OCI-LY3 (cell line): ENCODE measurements around the gene ASMTL.
"Not testable (repeated sequence)": the region's sequence is repeated elsewhere in the genome, so short reads cannot be mapped to it uniquely, and the experiment has no call there.

Experiments used
- H2AFZ ChIP-seq: fragments of 200-600, 300-600 bp; shearing (Covaris generic); 2 replicates; pipeline ENCODE4 v1.6.0; 2014; ENCODE audit warnings: antibody characterized with exemption, low read depth, low read length
- H3K27ac ChIP-seq: fragments of 200-600, 300-600 bp; sonication (generic); 2 replicates; pipeline ENCODE4 v1.5.1; 2014; ENCODE audit warnings: mild to moderate bottlenecking, low read length, moderate library complexity, mixed read lengths
- H3K27me3 ChIP-seq: fragments of 200-600, 300-600 bp; sonication (generic); 2 replicates; pipeline ENCODE4 v1.6.1; 2014; ENCODE audit warnings: low read depth, low read length, mixed read lengths
- H3K36me3 ChIP-seq: fragments of 200-600, 300-600 bp; sonication (generic); replicated peaks from 2 replicates; pipeline ENCODE3; 2014; ENCODE audit warnings: low read depth, low read length, mixed read lengths
- H3K4me1 ChIP-seq: fragments of 300-600, 200-600 bp; sonication (generic); 2 replicates; pipeline ENCODE4 v1.6.1; 2014; ENCODE audit warnings: low read length, mixed read lengths
- H3K4me2 ChIP-seq: fragments of 200-600, 300-600 bp; sonication (generic); 2 replicates; pipeline ENCODE4 v1.6.1; 2014; ENCODE audit warnings: low read length, mixed read lengths
- H3K4me3 ChIP-seq: fragments of 300-600, 200-600 bp; sonication (generic); 2 replicates; pipeline ENCODE4 v1.5.1; 2014; ENCODE audit warnings: antibody characterized with exemption, mild to moderate bottlenecking, low read length, moderate library complexity
- H3K79me2 ChIP-seq: fragments of 300-600, 200-600 bp; shearing (Covaris generic); 2 replicates; pipeline ENCODE4 v1.6.1; 2014; ENCODE audit warnings: mild to moderate bottlenecking, low read length, mixed read lengths
- H3K9ac ChIP-seq: fragments of 300-600, 200-600 bp; shearing (Covaris generic); 2 replicates; pipeline ENCODE4 v1.6.0; 2014; ENCODE audit warnings: mild to moderate bottlenecking, low read length, moderate library complexity
- H3K9me3 ChIP-seq: fragments of 200-600, 300-600 bp; shearing (Covaris generic); 2 replicates; pipeline ENCODE4 v1.6.1; 2014; ENCODE audit warnings: low read length, mixed read lengths; ENCODE audit not compliant: insufficient read depth
- H4K20me1 ChIP-seq: fragments of 200-600, 300-600 bp; sonication (generic); 2 replicates; pipeline ENCODE4 v1.6.1; 2016; ENCODE audit warnings: low read length, mixed read lengths; ENCODE audit not compliant: insufficient read depth
- CTCF ChIP-seq: fragments of 200-600, 300-600 bp; sonication (generic); IDR thresholded peaks from 2 replicates; pipeline ENCODE4 v1.5.1; 2014; ENCODE audit warnings: antibody characterized with exemption, low read length, low read depth
- EZH2phosphoT487 ChIP-seq: fragments of 200-600 bp; shearing (Covaris generic); IDR thresholded peaks from 2 replicates; pipeline ENCODE4 v1.6.1; 2018; ENCODE audit warnings: antibody characterized with exemption, mixed run types, low read depth

Gene ASMTL

GRCh38 chrX:1368385-1368698 lies 84.4 kb downstream of the ASMTL start:
- Histone ChIP-seq H2AFZ (no peak overlapping the region), H3K27me3 (no peaks in the 10 kb centered on the region), H3K27ac (no peak overlapping the region), H3K4me3 (no peak overlapping the region), H4K20me1 (no peaks in the 10 kb centered on the region), H3K4me1 (no peaks in the 10 kb centered on the region), H3K4me2 (no peak overlapping the region), H3K9ac (no peak overlapping the region), H3K36me3 (no peaks in the 10 kb centered on the region), H3K79me2 (no peaks in the 10 kb centered on the region), H3K9me3 (no peaks in the 10 kb centered on the region)
- TF ChIP-seq EZH2phosphoT487 (no peak), CTCF (no peak)

- not testable (repeated sequence) for H3K4me2 ChIP-seq, H3K4me1 ChIP-seq, H3K27ac ChIP-seq, H3K79me2 ChIP-seq, H2AFZ ChIP-seq, H3K27me3 ChIP-seq, H4K20me1 ChIP-seq, H3K4me3 ChIP-seq, H3K9me3 ChIP-seq, H3K36me3 ChIP-seq, H3K9ac ChIP-seq
Measured at GRCh38 chrX:1366363-1366762, 86.3 kb downstream of the ASMTL start.

- Histone ChIP-seq H3K27ac (no peak overlapping the region), H3K27me3 (no peaks in the 10 kb centered on the region), H3K4me1 (no peaks in the 10 kb centered on the region), H3K36me3 (peaks cover 4% of the 10 kb centered on the region), H3K4me3 (no peak overlapping the region), H3K9ac (no peak overlapping the region), H3K4me2 (no peak overlapping the region), H2AFZ (no peak overlapping the region), H3K9me3 (no peaks in the 10 kb centered on the region), H3K79me2 (no peaks in the 10 kb centered on the region), H4K20me1 (no peaks in the 10 kb centered on the region)
- no peak for TF ChIP-seq EZH2phosphoT487
- no peak for TF ChIP-seq CTCF
Measured at GRCh38 chrX:1361910-1362309, 90.8 kb downstream of the ASMTL start.

GRCh38 chrX:1361275-1361674 lies 91.4 kb downstream of the ASMTL start:
- Histone ChIP-seq H3K9me3 (no peaks in the 10 kb centered on the region), H4K20me1 (no peaks in the 10 kb centered on the region), H3K4me1 (no peaks in the 10 kb centered on the region), H2AFZ (no peak overlapping the region), H3K79me2 (no peaks in the 10 kb centered on the region), H3K36me3 (peaks cover 4% of the 10 kb centered on the region), H3K27me3 (no peaks in the 10 kb centered on the region), H3K4me3 (no peak overlapping the region), H3K9ac (no peak overlapping the region), H3K4me2 (no peak overlapping the region), H3K27ac (no peak overlapping the region)
- TF ChIP-seq EZH2phosphoT487 (no peak), CTCF (no peak)

- Histone ChIP-seq H3K79me2 (no peaks in the 10 kb centered on the region), H3K27me3 (no peaks in the 10 kb centered on the region), H3K9ac (no peak overlapping the region), H2AFZ (no peak overlapping the region), H3K27ac (no peak overlapping the region), H3K4me2 (no peak overlapping the region), H3K4me3 (no peak overlapping the region), H3K36me3 (peaks cover 4% of the 10 kb centered on the region), H4K20me1 (no peaks in the 10 kb centered on the region), H3K4me1 (peaks cover 7% of the 10 kb centered on the region; the same call in 1 of the 2 replicates), H3K9me3 (no peaks in the 10 kb centered on the region)
- TF ChIP-seq EZH2phosphoT487: no peak
- TF ChIP-seq CTCF: no peak
Measured at GRCh38 chrX:1360171-1360570, 92.5 kb downstream of the ASMTL start.
